ENCODE measurements around the gene NCKAP1.

NCKAP1 gene

GRCh38 chr2:182921234-182921633 lies 117.0 kb downstream of the NCKAP1 start:
- Histone ChIP-seq H3K27ac (ENCODE audit: poor library complexity, severe bottlenecking) (no peak overlapping the region), H3K4me3 (ENCODE audit: severe bottlenecking) (no peak overlapping the region), H3K27me3 (ENCODE audit: insufficient read depth, poor library complexity, severe bottlenecking) (no peaks in the 10 kb centered on the region), H3K36me3 (ENCODE audit: low read depth) (peaks cover 46% of the 10 kb centered on the region), H3K9me3 (ENCODE audit: severe bottlenecking) (no peaks in the 10 kb centered on the region), H3K4me1 (ENCODE audit: insufficient read depth, poor library complexity, severe bottlenecking) (no peaks in the 10 kb centered on the region)
- no peak for TF ChIP-seq CTCF (IDR thresholded peaks at IDR 0.05; ENCODE audit: poor library complexity, severe bottlenecking)
- no peak for ATAC-seq (ENCODE audit: low read depth)
- DNase-seq (ENCODE audit: low spot score): no peak

- peaks cover 3% of the 10 kb centered on the region for H3K4me1 ChIP-seq (ENCODE audit: insufficient read depth, poor library complexity, severe bottlenecking)
- peaks cover 40% of the 10 kb centered on the region for H3K36me3 ChIP-seq (ENCODE audit: low read depth)
- TF ChIP-seq CTCF (IDR thresholded peaks at IDR 0.05; ENCODE audit: poor library complexity, severe bottlenecking): no peak
- H3K4me3 ChIP-seq (ENCODE audit: severe bottlenecking): no peak overlapping the region
- ATAC-seq (ENCODE audit: low read depth) (no peak), DNase-seq (ENCODE audit: low spot score) (no peak)
- H3K27ac ChIP-seq (ENCODE audit: poor library complexity, severe bottlenecking): no peak overlapping the region
- H3K9me3 ChIP-seq (ENCODE audit: severe bottlenecking): no peaks in the 10 kb centered on the region
- no peaks in the 10 kb centered on the region for H3K27me3 ChIP-seq (ENCODE audit: insufficient read depth, poor library complexity, severe bottlenecking)
Observed at GRCh38 chr2:182920631-182921056, 117.6 kb downstream of the NCKAP1 start.

- Histone ChIP-seq H3K27me3 (ENCODE audit: insufficient read depth, poor library complexity, severe bottlenecking) (no peaks in the 10 kb centered on the region), H3K4me1 (ENCODE audit: insufficient read depth, poor library complexity, severe bottlenecking) (peaks cover 8% of the 10 kb centered on the region), H3K36me3 (ENCODE audit: low read depth) (peaks cover 39% of the 10 kb centered on the region), H3K4me3 (ENCODE audit: severe bottlenecking) (no peak overlapping the region), H3K27ac (ENCODE audit: poor library complexity, severe bottlenecking) (no peak overlapping the region), H3K9me3 (ENCODE audit: severe bottlenecking) (no peaks in the 10 kb centered on the region)
- DNase-seq (ENCODE audit: low spot score): no peak
- no peak for TF ChIP-seq CTCF (IDR thresholded peaks at IDR 0.05; ENCODE audit: poor library complexity, severe bottlenecking)
- no peak for ATAC-seq (ENCODE audit: low read depth)
Observed at GRCh38 chr2:182920089-182920488, 118.2 kb downstream of the NCKAP1 start.

GRCh38 chr2:182918961-182919652 lies 119.2 kb downstream of the NCKAP1 start:
- Histone ChIP-seq H3K27me3 (ENCODE audit: insufficient read depth, poor library complexity, severe bottlenecking) (no peaks in the 10 kb centered on the region), H3K4me3 (ENCODE audit: severe bottlenecking) (no peak overlapping the region), H3K9me3 (ENCODE audit: severe bottlenecking) (no peaks in the 10 kb centered on the region), H3K4me1 (ENCODE audit: insufficient read depth, poor library complexity, severe bottlenecking) (peaks cover 11% of the 10 kb centered on the region), H3K36me3 (ENCODE audit: low read depth) (peaks cover 39% of the 10 kb centered on the region), H3K27ac (ENCODE audit: poor library complexity, severe bottlenecking) (no peak overlapping the region)
- no peak for ATAC-seq (ENCODE audit: low read depth)
- DNase-seq (ENCODE audit: low spot score): no peak
- no peak for TF ChIP-seq CTCF (IDR thresholded peaks at IDR 0.05; ENCODE audit: poor library complexity, severe bottlenecking)

- H3K36me3 ChIP-seq (ENCODE audit: low read depth): peaks cover 41% of the 10 kb centered on the region
- H3K9me3 ChIP-seq (ENCODE audit: severe bottlenecking): no peaks in the 10 kb centered on the region
- peaks cover 11% of the 10 kb centered on the region for H3K4me1 ChIP-seq (ENCODE audit: insufficient read depth, poor library complexity, severe bottlenecking)
- TF ChIP-seq CTCF (IDR thresholded peaks at IDR 0.05; ENCODE audit: poor library complexity, severe bottlenecking): no peak
- H3K27me3 ChIP-seq (ENCODE audit: insufficient read depth, poor library complexity, severe bottlenecking): no peaks in the 10 kb centered on the region
- no peak for DNase-seq (ENCODE audit: low spot score)
- H3K27ac ChIP-seq (ENCODE audit: poor library complexity, severe bottlenecking): no peak overlapping the region
- no peak overlapping the region for H3K4me3 ChIP-seq (ENCODE audit: severe bottlenecking)
- ATAC-seq (ENCODE audit: low read depth): no peak
Observed at GRCh38 chr2:182917924-182918323, 120.3 kb downstream of the NCKAP1 start.

All from RWPE2 (cell line).